OCI-M1 (cell line): ENCODE data around the gene SMIM45.
A peak's percentile ranks its signal among the peaks of the same experiment; 100 is the strongest.
"Not testable (repeated sequence)": the region's sequence is repeated elsewhere in the genome, so short reads cannot be mapped to it uniquely, and the experiment has no call there.

Source experiments
- DNase-seq: peaks from one replicate; lab custom pipeline; 2025; lab: John Stamatoyannopoulos, UW

SMIM45 gene

DNA sequence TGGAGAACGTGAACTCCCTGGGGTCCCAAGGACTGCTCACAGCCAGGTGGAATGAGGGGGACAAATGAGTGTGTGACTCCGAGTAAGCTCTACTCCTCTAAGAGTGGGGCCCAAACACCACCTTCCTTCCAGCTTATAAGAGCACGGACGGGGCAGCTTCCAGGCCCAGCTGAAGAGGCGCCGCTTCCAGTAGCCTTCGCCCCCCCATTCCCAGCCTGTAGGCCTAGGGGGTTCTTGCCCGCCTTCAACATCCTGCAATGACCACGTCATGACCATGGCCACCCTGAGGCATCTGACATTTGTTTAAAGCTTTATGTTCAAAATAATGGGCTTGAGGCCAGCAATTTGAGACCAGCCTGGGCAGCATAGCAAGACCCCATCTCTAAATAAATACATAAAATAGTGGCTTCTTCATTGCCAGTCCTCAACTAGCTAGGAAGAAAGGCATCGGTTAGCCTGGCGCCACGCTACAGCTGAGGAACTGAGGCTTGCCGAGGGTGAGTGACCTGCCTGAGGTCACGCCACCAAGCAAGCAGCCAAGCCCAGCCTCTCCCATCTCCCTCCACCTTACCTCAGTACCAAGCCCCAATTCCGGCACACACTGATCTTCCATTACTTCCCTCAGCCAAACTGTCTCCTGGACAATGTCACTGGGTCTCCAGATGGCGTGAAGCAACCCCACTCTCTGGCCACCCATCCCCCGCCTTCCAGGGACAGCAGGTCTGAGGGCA lies 17.5 kb upstream of the SMIM45 start:
- DNase-seq: no peak

DNA sequence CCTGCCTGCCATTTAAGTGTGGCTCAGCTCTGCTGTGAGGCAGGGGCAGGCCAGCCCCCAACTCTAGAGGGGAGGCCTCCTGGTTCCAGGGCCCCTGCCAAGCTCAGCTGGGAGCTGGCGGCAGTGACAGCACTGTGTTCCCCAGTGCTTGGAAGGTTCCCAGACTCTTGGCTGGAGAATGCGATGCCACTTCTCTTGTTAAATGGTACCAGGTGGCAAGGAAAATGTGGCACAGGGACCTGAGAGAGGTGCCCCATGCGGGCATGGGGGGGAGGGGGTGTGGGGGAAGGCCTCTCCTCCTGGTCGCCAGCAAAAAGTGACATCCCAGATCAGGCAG lies 17.0 kb upstream of the SMIM45 start:
- DNase-seq: no peak

DNA sequence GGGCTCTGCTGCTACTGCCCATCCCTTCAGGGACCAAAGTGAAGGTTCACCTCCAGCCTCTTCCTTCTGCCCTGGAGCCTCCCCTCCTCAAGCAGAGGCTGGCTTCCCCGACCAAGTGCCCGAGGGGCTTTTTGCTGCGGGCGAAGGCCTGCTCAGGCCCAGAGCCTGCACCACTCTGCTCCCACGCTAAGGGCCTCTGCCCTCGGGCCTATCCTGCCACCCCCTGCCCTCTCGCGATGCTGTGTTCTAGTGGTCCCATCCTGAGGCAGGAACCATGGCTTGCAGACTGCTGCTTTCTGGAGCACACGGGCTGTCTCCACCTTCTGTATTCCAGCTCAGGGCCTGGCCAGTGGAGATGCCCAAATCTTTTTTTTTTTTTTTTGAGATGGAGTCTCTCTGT lies 16.4 kb upstream of the SMIM45 start:
- DNase-seq: no peak

DNA sequence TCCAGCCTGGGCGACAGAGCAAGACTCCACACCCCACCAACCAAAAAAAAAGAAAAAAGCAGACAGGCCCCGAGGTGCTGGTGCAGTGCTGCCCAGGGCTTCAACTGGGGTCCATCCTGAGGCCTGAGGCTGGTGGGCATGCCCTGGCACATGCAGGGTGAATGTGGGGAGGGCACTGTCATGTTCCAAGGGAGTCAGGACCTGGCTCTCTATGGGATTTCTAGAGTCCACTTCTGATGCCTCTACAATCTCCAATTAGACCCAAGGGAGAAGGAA lies 15.1 kb upstream of the SMIM45 start:
- DNase-seq: no peak

DNA sequence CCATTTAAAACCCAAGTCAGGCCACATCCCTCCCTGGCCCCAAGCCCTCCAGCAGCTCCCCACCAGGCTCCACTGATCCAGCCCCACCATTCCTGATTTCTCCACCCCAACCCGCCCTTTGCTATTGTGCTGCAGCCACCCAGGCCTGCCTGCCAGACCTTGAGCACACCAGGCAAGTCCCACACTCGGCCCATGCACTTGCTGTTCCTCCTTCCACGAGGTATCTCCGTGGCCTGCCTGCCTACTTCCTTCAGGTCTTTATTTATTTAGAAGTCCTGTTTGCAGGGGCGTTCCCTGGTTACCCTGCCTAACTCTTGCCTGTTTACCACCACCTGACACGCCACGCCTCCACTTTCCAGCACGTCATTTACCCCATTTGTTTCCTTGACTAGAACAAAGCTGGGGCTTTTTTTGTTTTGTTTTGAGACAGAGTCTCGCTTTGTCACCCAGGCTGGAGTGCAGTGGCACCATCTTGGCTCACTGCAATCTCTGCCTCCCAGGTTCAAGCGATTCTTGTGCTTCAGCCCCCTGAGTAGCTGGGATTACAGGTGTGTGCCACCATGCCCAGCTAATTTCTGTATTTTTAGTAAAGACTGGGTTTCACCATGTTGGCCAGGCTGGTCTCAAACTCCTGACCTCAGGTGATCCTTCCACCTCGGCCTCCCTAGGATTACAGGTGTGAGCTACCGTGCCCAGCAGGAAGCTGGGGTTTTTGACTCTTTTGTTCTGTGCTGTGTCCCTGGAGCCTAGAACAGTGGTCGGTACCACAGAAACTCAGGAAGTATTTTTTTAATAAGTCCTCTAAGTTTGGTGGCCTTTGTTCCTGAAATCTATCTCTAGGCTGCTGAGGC lies 11.7 kb upstream of the SMIM45 start:
- no peak for DNase-seq

GRCh38 chr22:41940832-41941765 lies 10.9 kb upstream of the SMIM45 start:
- peak; percentile 78 for DNase-seq

- DNase-seq: no peak
These were observed 8.2 kb upstream of the SMIM45 start for GRCh38 chr22:41943661-41944209.

DNA sequence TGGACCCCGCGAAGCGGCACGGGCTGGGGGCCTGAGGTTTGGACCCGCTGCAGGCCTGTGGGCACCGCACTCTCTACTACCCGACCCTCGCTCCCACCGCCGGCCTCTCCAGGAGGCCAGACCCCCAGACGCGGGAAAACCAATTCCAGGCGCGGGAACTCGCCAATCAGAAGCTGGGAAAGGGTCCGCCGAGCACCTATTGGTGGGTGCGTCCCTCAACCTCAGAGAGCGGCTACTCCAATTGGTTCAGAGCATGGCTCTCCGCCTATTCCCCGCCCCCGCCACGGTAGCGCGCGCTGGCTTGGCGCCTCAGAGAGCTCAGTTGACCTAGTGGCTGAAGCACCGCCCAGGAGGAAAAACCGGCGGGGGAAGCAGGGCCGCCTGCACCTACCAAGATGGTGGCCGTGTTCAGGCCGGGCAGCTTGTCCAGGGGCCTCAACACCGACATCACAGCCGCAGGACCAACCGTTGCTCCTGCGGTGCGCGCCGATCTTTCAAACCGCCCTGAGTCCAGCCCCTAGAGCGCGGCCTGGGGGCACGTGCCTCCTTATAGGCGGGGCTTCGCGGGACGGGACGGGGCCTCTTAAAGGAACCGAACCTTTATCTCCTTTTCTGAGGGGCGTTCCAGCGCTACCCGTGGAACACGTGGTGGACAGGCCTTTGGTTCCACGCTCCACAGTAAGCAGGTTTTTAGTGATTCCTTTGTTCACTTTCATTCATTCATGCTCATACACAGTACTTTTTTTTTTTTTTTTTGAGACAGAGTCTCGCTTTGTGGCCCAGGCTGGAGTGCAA lies 5.1 kb upstream of the SMIM45 start, which contains the start of gene CENPM:
Gene CENPM, minus strand, starts transcription at position 524 of the 795 bp plus-strand sequence. Its CDS starts 76 bp downstream, at position 448.
- peak; percentile 97 for DNase-seq

DNA sequence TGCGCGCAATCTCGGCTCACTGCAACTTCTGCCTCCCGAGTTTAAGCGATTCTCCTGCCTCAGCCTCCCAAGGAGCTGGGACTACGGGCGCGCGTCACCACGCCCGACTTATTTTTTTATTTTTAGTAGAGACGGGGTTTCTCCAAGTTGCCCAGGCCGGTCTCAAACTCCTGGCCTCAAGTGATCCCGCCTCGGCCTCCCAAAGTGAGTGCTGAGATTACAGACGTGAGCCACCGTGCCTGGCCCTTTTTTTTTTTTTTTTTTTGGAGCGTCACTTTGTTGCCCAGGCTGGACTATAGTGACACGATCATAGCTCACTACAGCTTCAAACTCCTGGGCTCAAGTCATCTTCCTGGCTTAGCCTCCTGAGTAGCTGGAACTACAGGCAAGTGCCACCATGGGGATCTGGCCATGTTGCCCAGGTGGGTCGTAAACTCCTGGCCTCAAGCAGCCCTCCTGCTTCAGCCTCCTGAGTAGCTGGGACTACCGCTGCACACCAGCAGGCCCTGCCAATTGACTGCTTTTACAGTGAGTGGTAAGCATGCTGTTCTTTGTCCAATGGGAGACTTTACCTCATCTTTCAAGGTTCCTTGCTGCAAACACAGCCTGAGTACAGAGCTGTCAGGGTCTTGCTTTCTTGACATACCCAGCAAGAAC lies 4.4 kb upstream of the SMIM45 start:
- no peak for DNase-seq

DNA sequence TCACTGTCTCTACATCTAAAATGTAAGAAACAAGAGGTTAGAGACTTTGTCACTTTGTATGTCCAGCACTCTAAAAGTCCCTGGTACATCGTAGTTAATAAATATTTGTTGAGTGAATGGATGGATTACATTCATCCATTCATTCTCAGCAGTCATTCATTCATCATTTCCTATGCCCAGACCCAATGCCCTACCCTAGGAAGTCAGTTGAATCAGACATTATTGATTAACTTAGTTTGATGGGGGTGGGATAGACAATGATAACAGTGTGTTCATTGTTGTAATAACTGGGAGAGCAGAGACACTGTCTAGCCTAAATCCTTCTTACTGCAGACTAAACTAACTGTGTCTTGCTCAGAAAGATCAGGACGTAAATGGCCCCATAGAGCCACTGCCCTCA lies 3.8 kb upstream of the SMIM45 start:
- no peak for DNase-seq

- not testable (repeated sequence) for DNase-seq
These were observed 3.0 kb upstream of the SMIM45 start for GRCh38 chr22:41948928-41949296.

GRCh38 chr22:41949297-41949965 lies 2.5 kb upstream of the SMIM45 start:
- no peak for DNase-seq

DNA sequence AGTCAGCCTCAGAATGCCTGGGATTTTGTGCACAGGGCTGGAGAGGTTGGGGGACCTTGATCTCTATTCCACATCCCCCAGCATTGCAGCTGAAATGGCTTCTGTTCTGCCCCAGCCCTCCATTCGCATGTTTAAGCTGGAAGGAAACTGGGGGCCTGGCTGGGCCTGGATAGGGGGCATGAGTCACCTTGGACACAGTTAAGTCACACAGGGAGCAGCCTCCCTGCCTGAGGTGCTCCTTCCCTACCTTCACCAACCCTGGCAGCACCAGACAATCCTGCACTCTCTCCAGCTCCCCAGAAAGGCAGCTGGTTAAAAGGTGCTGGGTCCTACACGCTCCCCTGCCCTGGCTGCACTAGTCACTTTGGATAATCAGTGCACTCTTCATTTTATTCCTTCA lies 763 bp downstream of the SMIM45 start:
- no peak for DNase-seq

GRCh38 chr22:41957941-41958556 lies 6.1 kb downstream of the SMIM45 start:
- no peak for DNase-seq

- DNase-seq: peak; percentile 56
These were observed 11.6 kb downstream of the SMIM45 start for GRCh38 chr22:41963453-41964111.

DNA sequence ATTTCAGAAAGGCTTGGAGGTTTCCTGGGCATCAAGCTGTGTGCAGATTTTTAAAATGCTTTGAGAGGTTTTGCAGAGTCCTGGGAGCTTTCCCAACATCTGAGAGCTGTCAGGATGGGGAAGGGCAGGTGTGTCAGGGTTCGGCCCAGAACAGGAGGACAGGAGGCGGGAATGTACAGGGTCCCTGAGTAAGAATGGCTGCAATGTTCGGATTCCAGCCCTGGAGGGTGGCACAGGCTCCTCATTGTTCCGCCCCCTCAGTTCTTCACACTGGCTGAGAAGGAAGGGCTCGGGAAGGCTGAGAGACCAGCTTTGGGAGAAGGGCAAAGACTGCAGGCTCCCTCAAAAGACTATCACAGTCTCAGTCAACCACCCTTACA lies 12.2 kb downstream of the SMIM45 start:
- DNase-seq: no peak

GRCh38 chr22:41966225-41966606 lies 14.3 kb downstream of the SMIM45 start:
- DNase-seq: no peak

DNA sequence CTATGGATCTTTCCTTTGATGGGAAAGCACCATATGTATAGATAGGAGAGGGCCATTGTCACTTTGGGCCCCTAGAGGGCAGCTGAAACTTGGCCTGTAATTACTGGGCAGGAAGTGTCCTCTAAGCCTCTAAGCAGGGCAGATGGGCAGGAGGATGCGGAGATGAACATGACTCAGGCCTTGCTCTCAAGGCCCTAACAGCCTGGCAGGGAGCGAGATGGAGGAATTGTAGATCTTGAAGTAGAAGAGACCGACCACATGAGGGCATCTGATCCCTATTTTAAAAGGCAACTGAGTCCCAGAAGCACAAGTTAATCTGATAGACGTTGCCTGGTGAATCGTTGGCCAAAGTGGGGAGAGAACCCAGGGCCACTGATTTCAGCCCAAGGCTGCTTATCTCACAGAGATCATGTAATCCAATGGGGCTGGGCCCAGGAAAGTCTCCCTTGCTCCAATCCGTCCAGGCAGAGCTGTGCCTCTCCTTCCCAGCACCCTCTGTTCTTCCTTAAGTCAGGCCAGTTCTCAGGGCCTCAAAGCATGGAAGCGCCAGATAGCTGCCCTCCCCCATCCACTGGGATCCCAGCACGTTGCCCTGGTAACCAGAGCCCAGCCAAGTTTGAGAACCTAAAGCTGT lies 14.8 kb downstream of the SMIM45 start:
- DNase-seq: peak; percentile 83

DNA sequence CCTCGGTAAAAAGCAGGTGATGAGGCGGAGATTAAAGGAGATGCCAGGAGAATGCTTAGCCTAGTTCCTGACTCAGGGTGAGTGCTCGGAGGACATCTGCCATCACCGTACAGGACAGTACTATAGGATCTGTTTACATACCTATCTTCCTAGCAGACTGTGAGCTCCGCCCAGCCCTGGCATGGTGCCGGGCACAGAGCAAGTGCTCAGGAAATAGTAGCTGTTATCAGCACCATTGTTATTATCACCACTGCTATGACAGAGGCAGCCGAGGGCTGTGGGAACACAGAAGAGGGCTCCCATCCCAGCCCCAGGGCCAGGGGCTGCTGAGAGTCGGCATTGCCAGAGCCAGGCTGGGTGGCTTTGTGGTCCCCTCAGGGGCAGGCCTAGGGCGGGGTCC lies 16.7 kb downstream of the SMIM45 start:
- peak; percentile 36 for DNase-seq
